ENCODE results near the gene B3GALT4.
A peak's percentile ranks its signal among the peaks of the same experiment; 100 is the strongest.
"Not testable (repeated sequence)": the region's sequence is repeated elsewhere in the genome, so short reads cannot be mapped to it uniquely, and the experiment has no call there.

B3GALT4 gene, protein sequence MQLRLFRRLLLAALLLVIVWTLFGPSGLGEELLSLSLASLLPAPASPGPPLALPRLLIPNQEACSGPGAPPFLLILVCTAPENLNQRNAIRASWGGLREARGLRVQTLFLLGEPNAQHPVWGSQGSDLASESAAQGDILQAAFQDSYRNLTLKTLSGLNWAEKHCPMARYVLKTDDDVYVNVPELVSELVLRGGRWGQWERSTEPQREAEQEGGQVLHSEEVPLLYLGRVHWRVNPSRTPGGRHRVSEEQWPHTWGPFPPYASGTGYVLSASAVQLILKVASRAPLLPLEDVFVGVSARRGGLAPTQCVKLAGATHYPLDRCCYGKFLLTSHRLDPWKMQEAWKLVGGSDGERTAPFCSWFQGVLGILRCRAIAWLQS

GRCh38 chr6:33276864-33277662, at the start of gene B3GALT4:
Gene B3GALT4, plus strand, starts transcription at chr6:33277123. Its CDS starts 297 bp downstream, at chr6:33277420.
- DNase-seq = peak; percentile 82

- peak; percentile 39 for DNase-seq
Measured at GRCh38 chr6:33235221-33235634, 41.7 kb upstream of the B3GALT4 start.

DNA sequence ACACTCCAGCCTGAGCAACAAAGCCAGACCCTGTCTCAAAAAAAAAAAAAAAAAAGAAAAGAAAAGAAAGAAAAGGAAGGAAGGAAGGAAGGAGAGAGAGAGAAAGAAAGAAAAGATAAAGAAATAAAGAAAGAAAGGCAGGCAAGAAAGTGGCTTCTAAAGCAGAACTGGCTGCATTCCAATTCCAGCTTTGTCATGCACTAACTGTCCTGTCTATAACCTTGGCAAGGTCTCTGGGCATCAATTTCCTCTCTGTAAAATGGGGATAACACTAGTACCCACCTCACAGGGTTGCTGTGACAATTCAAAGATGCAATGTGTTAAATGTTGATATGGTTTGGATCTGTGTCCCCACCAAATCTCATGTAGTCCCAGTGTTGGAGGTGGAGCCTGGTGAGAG, 40.6 kb upstream of the B3GALT4 start:
- no peak for DNase-seq

DNA sequence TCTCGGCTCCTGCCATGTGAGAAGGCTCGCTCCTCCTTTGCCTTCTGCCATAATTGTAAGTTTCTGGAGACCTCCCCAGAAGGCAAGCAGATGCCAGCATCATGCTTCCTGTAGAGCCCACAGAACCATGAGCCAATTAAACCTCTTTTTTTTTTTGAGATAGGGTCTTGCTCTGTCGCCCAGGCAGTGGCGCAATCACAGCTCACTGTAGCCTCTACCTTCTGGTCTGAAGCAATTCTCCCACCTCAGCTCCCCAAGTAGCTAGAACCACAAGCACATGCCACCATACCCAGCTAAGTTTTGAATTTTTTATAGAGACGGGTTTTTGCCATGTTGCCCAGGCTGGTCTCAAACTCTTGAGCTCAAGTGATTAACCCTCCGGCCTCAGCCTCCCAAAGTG, 40.1 kb upstream of the B3GALT4 start:
- DNase-seq = no peak

- DNase-seq = no peak
Measured at GRCh38 chr6:33237741-33238140, 39.2 kb upstream of the B3GALT4 start.

DNA sequence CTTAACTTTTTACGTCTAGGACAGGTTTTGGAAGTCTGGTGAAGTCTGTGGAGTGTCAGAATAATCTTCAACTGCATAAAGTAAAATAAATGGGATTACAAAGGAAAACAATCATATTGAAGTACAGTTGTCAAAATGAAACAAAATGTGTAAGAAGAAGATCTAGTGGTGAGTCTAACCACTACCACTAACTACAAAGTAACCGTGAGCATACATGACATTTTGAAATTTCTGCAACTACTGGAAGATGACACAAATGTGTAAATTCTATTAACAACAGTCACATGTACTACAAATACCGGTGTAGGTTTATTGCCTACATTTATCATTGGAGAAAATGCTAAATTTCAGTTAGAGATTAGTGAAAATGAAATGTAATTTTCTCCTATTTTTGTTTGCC, 35.0 kb upstream of the B3GALT4 start:
- no peak for DNase-seq

DNA sequence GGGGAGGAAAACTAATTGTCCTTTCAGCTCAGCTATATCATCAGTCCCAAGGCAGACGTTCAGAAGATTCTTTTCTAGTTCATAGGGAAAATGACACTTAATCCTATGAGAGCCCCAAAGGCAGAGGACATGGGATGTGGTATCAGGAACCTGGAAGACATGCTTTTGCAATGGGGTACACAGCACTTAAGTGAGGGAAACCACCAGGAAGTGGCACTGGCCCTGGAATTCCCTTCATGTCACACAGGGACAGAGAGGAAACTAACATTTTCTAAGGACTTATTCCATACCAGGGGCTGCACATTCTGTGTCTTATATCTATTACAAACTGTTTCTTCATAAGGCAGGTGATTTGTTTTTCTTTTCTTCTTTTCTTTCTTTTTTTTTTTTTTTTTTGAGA, 33.4 kb upstream of the B3GALT4 start:
- no peak for DNase-seq

DNA sequence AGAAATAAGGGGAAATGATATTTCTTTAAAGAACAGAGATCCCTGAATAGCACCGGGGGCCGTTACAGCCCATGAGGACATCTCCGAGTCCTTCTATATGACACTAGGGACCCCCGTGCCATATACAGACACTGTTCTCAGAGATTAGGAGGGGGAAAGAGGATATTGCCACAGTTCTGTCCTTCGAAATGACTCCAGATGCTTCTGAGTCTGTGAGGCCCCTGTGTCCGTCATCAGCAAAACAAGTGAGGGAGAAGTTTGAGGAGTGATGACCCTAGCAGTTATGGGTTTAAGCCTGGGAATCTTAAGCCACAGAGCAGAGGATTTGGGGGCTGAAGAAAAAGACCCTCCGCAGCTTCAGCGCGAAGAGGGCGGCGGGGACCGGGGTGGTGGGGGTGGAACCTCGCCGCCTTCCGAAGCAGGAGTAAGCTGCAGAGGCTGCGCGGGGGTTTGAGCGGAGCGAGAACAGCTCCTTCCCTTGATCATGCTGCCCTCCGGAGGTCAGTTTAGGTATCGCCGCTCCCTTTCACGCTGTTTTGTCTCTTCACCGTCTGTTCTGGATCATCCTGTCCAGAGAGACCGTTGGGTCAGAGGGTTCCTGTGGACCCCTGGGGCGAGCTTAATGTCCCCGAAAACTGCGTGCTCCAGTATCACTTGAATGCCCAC, 28.8 kb upstream of the B3GALT4 start:
- peak; percentile 53 for DNase-seq

GRCh38 chr6:33248643-33248931, 28.3 kb upstream of the B3GALT4 start:
- DNase-seq = no peak

DNA sequence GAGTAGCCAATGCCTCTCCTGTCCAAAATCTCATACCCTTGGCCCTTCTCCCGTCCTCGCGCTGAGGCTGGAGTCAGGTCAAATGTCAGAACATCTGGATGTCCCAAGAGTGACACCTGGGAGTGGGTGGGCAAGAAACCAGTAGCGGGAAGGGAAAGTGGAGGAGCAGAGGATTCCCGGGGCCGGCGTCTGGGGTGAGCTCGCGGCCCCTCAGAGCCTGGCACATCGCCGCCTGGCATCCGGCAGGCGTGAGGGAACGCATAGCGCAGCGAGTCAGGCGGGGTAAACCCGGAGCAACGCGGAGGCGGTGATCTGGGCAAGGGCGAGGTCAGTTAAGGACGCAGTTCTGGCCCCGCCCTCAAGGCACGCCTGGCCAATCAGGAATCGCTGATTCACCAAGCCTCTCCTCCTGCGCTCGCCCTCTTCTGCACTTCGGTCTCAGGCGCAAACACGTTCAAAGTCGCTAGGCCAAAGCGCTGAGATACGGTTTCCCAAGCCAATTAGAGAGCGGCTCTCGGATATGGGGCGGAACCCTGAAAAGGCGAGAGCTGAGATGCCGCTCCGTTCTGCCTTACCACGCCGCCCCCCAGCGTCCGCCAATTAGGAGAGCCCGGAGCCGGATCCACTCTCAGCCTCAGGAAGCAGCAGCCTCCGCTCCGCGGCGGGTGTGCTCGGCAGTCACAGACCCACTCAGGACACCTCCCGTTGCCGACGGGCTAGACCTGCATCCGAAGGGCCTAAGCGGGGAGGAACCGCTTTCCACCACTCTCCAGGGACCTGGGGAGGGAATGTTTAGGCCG, 27.8 kb upstream of the B3GALT4 start:
- DNase-seq = peak; percentile 98

DNA sequence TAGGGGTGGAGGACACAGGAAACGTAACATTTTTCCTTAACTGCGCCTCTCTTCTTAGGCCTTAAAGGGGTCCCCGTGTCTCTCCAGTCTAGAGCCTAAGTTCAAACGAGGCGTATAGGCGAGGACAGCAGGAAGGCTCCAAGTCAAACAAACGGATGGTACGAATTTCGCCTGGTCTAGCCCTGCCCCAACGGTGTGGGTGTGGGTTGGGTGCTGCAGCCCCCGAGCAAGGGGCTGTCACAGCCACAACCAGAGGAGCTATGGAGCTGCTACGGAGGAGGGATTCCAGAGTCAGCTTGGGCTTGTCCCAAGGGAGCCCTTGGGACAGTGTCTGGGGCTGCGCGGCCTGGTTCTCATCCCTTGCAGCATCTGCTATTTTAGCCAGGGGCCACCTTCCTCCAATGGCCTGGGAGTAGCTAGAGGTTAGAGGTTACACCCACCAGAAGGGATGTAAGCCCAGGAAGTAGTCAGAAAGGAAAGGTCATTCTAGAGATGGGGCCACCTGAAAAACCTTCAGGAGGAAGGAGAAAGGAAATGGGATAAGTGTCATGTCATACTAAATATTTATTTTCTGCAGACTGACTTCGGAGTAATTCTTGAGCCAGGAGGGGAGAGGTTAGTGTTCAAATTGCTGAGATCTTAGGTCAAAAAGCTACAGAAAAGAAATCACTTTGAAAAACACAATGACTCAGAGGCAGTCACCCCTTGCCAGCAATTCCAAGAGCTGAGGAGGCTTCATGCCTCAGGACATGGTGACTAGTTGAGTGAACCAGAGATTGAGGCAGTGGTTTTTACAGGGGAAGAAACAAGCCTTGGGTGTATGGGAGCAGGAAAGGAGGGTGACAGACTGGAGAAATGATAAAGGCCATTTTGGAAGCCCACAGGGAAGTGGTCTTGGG, 26.9 kb upstream of the B3GALT4 start:
- DNase-seq = no peak

DNA sequence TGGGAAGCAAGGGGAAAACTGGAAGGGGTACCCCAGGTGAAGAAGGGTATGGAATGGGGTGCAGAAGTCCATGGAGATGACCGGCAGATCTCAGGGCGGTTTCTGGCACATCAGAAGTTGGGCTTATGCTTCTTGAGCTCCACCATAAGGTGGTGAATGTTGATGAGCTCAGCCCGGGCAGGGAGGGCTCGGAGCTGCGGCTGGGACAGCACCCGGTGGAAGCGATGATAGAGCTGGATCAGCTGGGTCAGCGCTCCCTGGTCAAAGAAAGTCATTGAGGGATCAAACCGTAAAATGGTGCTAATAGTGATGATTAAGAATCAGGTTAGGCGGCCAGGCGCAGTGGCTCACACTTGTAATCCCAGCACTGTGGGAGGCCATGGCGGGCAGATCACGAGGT, 26.2 kb upstream of the B3GALT4 start:
- no peak for DNase-seq

DNA sequence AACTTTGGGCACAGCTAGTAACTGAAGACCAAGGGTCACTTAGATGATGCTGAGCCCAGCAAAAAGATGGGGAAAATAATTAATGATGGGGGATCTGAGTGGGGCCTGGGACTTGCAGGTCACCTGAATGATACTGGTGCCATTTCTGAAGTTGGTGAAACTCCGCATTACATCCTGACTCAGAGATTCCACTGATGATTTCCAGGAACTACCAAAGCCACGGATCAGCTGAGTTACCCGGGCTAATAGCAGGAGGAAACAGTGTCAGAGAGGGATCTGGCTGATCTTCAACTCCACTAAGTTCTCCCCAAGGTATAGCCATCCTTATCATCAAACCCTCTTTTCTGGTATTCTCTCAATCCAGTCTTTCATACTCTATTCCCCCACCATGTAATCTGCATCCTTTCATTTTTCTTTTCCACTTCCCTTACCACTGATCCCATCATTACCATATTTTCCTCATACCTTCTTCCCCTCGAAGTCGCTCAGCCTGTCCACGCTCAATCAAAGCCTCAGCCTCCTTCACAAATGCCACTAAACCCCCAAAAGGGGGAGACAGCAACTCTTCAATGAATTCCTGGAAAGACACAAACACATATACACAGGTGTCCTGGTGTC, 25.4 kb upstream of the B3GALT4 start:
- DNase-seq = no peak

GRCh38 chr6:33252759-33253158, 24.2 kb upstream of the B3GALT4 start:
- DNase-seq = no peak

DNA sequence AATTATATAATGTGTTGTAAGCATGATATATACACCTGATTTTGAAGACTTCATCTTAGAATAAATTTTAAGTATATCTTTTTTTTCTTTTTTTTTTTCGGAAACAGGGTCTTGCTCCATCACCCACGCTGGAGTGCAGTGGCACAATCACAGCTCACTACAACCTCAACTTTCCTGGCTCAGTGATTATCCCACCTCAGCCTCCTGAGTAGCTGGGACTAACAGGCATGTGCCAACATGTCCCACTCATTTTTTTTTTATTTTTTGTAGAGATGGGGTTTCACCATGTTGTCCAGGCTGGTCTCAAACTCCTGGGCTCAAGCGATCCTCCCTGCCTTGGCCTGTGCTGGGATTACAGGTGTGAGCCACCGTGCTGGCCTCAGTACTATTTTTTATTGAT, 22.3 kb upstream of the B3GALT4 start:
- no peak for DNase-seq

- no peak for DNase-seq
Measured at GRCh38 chr6:33259032-33259431, 17.9 kb upstream of the B3GALT4 start.

DNA sequence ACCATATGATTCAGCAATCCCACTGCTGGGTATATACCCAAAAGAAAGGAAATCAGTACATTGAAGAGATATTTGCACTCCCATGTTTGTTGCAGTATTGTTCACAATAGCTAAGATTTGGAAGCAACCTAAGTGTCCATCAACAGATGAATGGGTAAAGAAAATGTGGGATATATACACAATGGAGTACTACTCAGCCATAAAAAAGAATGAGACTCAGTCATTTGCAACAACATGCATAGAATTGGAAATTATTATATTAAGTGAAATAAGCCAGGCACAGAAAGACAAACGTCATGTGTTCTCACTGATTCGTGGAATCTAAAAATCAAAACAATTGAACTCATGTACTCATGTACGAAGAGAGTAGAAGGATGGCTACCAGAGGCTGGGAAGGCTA, 14.4 kb upstream of the B3GALT4 start:
- DNase-seq = not testable (repeated sequence)

GRCh38 chr6:33264015-33264414, 12.9 kb upstream of the B3GALT4 start:
- DNase-seq = no peak

- peak; percentile 27 for DNase-seq
Measured at GRCh38 chr6:33271117-33271467, 5.8 kb upstream of the B3GALT4 start.

- peak; percentile 95 for DNase-seq
Measured at GRCh38 chr6:33271468-33272274, 5.3 kb upstream of the B3GALT4 start, which contains the start of the genes RPS18 and VPS52. Gene RPS18, plus strand, starts transcription at chr6:33272075. Its CDS starts 45 bp downstream, at chr6:33272120. Gene VPS52, minus strand, starts transcription at chr6:33271876. Its CDS starts 201 bp downstream, at chr6:33271675.

Measured in DMS79 (cell line).